Stomach (tissue), 9 donors: ENCODE data around the gene C1orf174. TPM values are rescaled to one million over a fixed set of nuclear protein-coding genes. Genes with fewer than 3 reads are reported as not detected.

ENCODE experiments used
- DNase-seq, 2 donors: peaks; one replicate each; pipeline versions ENCODE4 v3.0.0 to v3.0.0-alpha.2; 2013 to 2019
- H3K27ac ChIP-seq, 5 donors: fragments of 200-600 bp in 4 of 5; sonication (generic) in 4 of 5; one replicate each; pipeline ENCODE4 v1.5.1; 2013 to 2019; ENCODE audit warnings: mild to moderate bottlenecking in 1 of 5, moderate library complexity in 1 of 5
- H3K27me3 ChIP-seq, 3 donors: fragments of 200-600 bp; sonication (generic); one replicate each; pipeline ENCODE4 v1.5.1; 2017 to 2019; ENCODE audit warnings: mixed run types in 1 of 3
- H3K36me3 ChIP-seq, 4 donors: fragments of 200-600 bp; sonication (generic); 1 replicate in 3 of 4; 2 replicates in 1 of 4; pipeline ENCODE4 v1.5.1; 2016 to 2019
- H3K4me1 ChIP-seq, 4 donors: fragments of 200-600 bp; sonication (generic); one replicate each; pipeline ENCODE4 v1.5.1; 2016 to 2019
- H3K4me3 ChIP-seq, 4 donors: fragments of 200-600 bp; sonication (generic) in 3 of 4; one replicate each; pipeline ENCODE4 v1.5.1; 2016 to 2019; ENCODE audit warnings: mild to moderate bottlenecking in 1 of 4
- H3K9me3 ChIP-seq, 4 donors: fragments of 200-600 bp; sonication (generic); one replicate each; pipeline ENCODE4 v1.5.1; 2016 to 2019
- EP300 ChIP-seq: sonication (generic); formaldehyde crosslinking; IDR thresholded peaks from one replicate; pipeline ENCODE4 v1.6.1; 2017; ENCODE audit warnings: antibody characterized with exemption
- POLR2A ChIP-seq, 4 donors: fragments of 450-650 bp; IDR thresholded peaks; one replicate each; pipeline ENCODE4 v1.6.1; 2016; ENCODE audit warnings: antibody characterized with exemption in 4 of 4, control low read depth in 2 of 4, mild to moderate bottlenecking in 1 of 4, moderate library complexity in 1 of 4
- POLR2AphosphoS5 ChIP-seq, 3 donors: sonication (generic); formaldehyde crosslinking; IDR thresholded peaks; one replicate each; pipeline ENCODE4 v1.6.1; 2016; ENCODE audit warnings: antibody characterized with exemption in 3 of 3
- WGBS, 5 donors: extraction: QIAGEN DNeasy Blood & Tissue Kit in 3 of 5; methylation state at CpG; one replicate each; pipeline versions ENCODE4 v1.1.5 to v1.1.7; 2013 to 2018; 5-methylcytosine and 5-hydroxymethylcytosine counted together
- intact Hi-C: fragments of 100-400 bp; cut with DNase I; formaldehyde crosslinking; loops from one replicate; pipeline ENCODE4 v1.15.1; 2023; ENCODE audit warnings: low total_unique reads
- polyA plus RNA-seq, 3 donors: library from polyadenylated mRNA; stranded (reverse); fragments of 200-250 nt; gene quantifications; one replicate each; pipeline ENCODE4 v1.2.3, GENCODE V29; 2013
- total RNA-seq, 5 donors: library from RNA; depleted of rRNA; stranded (reverse); fragments of >200 nt; gene quantifications; one replicate each; pipeline versions ENCODE4 v1.1.0 to v1.2.3, GENCODE V29; 2014 to 2016
- TF ChIP-seq, protein P1 (sequence below), 7 experiments: fragments of 450-650 bp in 4 of 7; fragments of 200-600 bp in 3 of 7; sonication (generic) in 3 of 7; IDR thresholded peaks; one replicate each; pipeline ENCODE4 v1.5.1; 2016 to 2019; ENCODE audit warnings: antibody characterized with exemption in 7 of 7, control low read depth in 2 of 7, mild to moderate bottlenecking in 1 of 7
- donor health status: healthy with polysubstance abuse.
- donor health status: Bipolar disorder and iron deficiency.
- donor health status: healthy.

C1orf174 gene
- total and polyA plus RNA-seq, 8 donors: 13.1 to 124 (median 18.2) TPM

DNA sequence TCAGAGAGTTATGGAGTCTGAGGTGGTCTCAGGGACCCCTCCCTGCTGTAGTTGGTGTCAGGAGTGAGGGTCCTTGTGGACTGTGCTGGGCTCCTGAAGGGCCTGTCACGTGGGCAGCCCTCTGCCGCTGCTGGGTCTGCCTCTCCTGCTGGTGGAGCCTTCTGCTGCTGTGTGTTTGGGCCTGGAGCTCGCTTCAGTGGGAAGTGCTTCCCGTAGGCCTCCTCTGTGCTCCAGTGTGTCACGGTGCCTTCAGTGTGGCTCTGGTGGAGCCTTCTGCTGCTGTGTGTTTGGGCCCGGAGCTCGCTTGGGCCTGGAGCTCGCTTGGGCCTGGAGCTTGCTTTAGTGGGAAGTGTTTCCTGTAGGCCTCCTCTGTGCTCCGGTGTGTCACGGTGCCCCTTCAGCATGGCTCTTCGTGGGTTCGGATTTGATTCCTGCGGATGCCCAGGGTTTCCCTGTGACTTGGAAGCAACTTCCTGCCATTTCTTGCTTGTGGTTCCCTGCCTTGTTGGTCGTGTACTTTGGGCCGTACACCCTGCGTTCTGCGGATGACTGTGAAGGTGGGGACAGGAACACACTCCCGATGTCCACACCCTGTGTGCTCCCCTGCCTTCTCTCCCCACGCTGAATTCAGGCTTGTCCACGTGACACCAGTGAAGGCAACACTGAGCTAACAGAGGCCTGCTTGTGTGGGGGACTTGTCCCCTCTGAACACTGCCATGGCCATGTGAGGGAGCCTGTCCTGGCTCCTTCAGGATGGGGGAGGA lies 19.5 kb downstream of the C1orf174 start:
- no peaks in the 10 kb centered on the region for H3K4me1 ChIP-seq
- peaks cover 20 to 98% (median 85%) of the 10 kb centered on the region in 4 donors for H3K36me3 ChIP-seq
- intact Hi-C loops: no loop called here
- no peak overlapping the region for H3K27ac ChIP-seq
- no peak overlapping the region for H3K4me3 ChIP-seq
- no peak for TF ChIP-seq POLR2AphosphoS5 (IDR thresholded peaks at IDR 0.05)
- no peaks in the 10 kb centered on the region for H3K27me3 ChIP-seq
- H3K9me3 ChIP-seq: peaks cover 0 to 17% (median 14%) of the 10 kb centered on the region in 4 donors
- 90 to 94% (median 93%) methylated on average over 9 to 20 of the region's 20 CpGs for WGBS, 5 donors
- no peak for DNase-seq

DNA sequence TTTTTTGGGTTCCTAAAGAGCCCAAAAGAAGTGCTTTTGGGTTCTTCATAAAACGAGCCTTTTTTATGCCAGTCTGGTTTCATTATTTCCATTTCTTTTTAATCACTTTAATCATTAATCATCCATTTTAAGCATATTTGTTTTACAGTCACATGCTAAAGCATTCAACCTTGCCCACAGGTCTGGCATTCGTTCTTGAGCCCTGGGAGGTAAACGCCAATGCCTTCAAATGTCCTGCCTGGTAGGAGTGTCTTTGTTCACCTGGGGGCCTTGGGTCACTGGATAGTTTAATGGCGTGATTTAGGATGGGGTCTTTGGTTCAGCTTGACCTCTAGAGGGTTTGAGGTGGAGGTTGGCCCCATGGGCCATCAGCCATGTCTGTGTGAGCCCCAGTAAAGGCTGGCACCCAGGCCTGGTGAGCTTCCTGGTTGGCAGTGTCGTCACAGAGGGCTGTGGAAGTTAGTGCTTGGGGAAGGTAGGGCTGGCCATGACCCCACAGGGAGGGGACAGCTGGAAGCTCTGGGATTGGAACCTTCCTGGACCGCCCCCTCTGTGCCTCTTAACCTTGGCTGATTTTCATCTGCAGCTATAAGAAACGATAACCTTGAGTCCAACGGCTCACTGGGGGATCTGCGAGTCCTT lies 20.2 kb downstream of the C1orf174 start:
- Histone ChIP-seq H3K4me1 (no peaks in the 10 kb centered on the region), H3K27ac (no peak overlapping the region), H3K36me3 (peaks cover 21 to 98% (median 86%) of the 10 kb centered on the region in 4 donors), H3K9me3 (peaks cover 0 to 17% (median 14%) of the 10 kb centered on the region in 4 donors), H3K27me3 (no peaks in the 10 kb centered on the region), H3K4me3 (no peak overlapping the region)
- DNase-seq: no peak
- intact Hi-C loops: no loop called here
- TF ChIP-seq EP300: no peak
- TF ChIP-seq POLR2A (IDR thresholded peaks at IDR 0.05): no peak
- TF ChIP-seq POLR2AphosphoS5 (IDR thresholded peaks at IDR 0.05): no peak
- TF ChIP-seq, protein P1, sequence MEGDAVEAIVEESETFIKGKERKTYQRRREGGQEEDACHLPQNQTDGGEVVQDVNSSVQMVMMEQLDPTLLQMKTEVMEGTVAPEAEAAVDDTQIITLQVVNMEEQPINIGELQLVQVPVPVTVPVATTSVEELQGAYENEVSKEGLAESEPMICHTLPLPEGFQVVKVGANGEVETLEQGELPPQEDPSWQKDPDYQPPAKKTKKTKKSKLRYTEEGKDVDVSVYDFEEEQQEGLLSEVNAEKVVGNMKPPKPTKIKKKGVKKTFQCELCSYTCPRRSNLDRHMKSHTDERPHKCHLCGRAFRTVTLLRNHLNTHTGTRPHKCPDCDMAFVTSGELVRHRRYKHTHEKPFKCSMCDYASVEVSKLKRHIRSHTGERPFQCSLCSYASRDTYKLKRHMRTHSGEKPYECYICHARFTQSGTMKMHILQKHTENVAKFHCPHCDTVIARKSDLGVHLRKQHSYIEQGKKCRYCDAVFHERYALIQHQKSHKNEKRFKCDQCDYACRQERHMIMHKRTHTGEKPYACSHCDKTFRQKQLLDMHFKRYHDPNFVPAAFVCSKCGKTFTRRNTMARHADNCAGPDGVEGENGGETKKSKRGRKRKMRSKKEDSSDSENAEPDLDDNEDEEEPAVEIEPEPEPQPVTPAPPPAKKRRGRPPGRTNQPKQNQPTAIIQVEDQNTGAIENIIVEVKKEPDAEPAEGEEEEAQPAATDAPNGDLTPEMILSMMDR (IDR thresholded peaks at IDR 0.05): no peak
- 65 to 74% (median 69%) methylated on average over 5 to 9 of the region's 9 CpGs for WGBS, 5 donors

DNA sequence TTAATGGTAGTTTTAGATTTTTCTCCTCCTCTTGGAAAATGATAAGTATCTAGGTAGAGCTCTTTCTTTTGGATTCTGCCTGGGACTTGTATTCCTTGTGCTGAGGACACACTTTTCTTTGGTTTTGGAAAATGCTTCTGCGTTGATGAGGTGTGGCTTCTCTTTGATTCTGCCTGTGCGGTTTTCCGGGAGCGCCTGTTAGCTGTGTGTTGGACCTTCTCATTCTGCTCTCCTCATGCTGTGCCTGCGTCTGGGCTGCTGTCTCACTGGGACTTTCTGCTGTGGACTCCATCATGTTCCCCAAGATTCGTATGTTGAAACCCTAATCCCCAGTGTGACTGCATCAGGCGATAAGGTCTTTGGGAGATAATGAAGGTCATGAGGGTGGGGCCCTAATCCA lies 21.0 kb downstream of the C1orf174 start:
- WGBS, 5 donors: 93 to 99% (median 96%) methylated on average over 7 of the region's 7 CpGs
- Histone ChIP-seq H3K27ac (no peak overlapping the region), H3K36me3 (peaks cover 24 to 96% (median 83%) of the 10 kb centered on the region in 4 donors), H3K4me3 (no peak overlapping the region), H3K4me1 (no peaks in the 10 kb centered on the region), H3K27me3 (no peaks in the 10 kb centered on the region), H3K9me3 (peaks cover 0 to 17% (median 14%) of the 10 kb centered on the region in 4 donors)
- intact Hi-C loops: no loop called here
- TF ChIP-seq EP300 (no peak), POLR2AphosphoS5 (IDR thresholded peaks at IDR 0.05) (no peak), POLR2A (IDR thresholded peaks at IDR 0.05) (no peak)
- TF ChIP-seq, protein P1 (IDR thresholded peaks at IDR 0.05): no peak
- no peak for DNase-seq

DNA sequence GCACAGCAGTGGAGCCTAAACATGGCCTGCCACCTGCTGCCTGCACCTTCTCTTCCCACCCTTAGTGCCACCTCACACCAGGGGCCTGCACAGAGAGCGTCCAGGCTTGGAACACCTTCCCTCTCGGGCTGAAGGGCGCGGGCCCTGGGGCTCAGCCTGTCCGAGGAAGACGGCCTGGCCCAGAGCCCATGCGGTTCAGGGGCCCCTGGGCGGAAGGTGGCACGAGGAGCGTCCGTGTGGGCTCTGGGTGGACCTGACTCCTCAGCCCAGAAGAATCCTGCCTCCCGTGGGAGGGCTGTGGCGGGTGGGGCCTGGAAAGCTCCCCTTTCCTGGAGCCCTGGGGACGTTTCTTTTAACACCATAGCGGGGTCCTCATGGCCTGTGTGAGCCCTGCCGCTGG lies 23.4 kb downstream of the C1orf174 start:
- peaks cover 35 to 97% (median 93%) of the 10 kb centered on the region in 4 donors for H3K36me3 ChIP-seq

More for the DNA sequence above, 23.4 kb downstream of the C1orf174 start:
- Histone ChIP-seq H3K4me1 (no peaks in the 10 kb centered on the region), H3K4me3 (no peak overlapping the region), H3K9me3 (peaks cover 0 to 17% (median 14%) of the 10 kb centered on the region in 4 donors), H3K27me3 (no peaks in the 10 kb centered on the region), H3K27ac (no peak overlapping the region)
- intact Hi-C loops: no loop called here
- TF ChIP-seq, protein P1 (IDR thresholded peaks at IDR 0.05): no peak
- TF ChIP-seq POLR2A (IDR thresholded peaks at IDR 0.05) (no peak), EP300 (no peak), POLR2AphosphoS5 (IDR thresholded peaks at IDR 0.05) (no peak)
- WGBS, 5 donors: 91 to 96% (median 93%) methylated on average over 15 to 16 of the region's 16 CpGs
- DNase-seq: no peak
